ENCODE measurements around the gene B4GALT2. TPM values are rescaled to one million over a fixed set of nuclear protein-coding genes. Genes with fewer than 3 reads are reported as not detected.

B4GALT2 gene
- total and polyA plus RNA-seq, 2 donors = 7.3 to 10.3 TPM

- H3K4me1 ChIP-seq (ENCODE audit: control insufficient read depth in 2 of 2, insufficient read depth in 2 of 2, low read length in 2 of 2) = peaks cover 7 to 18% of the 10 kb centered on the region in 2 donors
- H3K36me3 ChIP-seq (ENCODE audit: control insufficient read depth in 2 of 2, insufficient read depth in 2 of 2, low read length in 1 of 2) = no peaks in the 10 kb centered on the region
- DNase-seq (ENCODE audit: low read depth in 6 of 9, low spot score in 9 of 9) = no peak
- no peaks in the 10 kb centered on the region for H3K9me3 ChIP-seq (ENCODE audit: control insufficient read depth in 2 of 2, insufficient read depth in 1 of 2, low read length in 1 of 2)
- peaks cover 0 to 8% of the 10 kb centered on the region in 2 donors for H3K27me3 ChIP-seq (ENCODE audit: control insufficient read depth in 2 of 2, insufficient read depth in 1 of 2, low read length in 1 of 2)
- H3K27ac ChIP-seq (ENCODE audit: low read depth in 1 of 2, low read length in 1 of 2) = no peak overlapping the region
- WGBS = 97% methylated on average over 9 of the region's 9 CpGs
- H3K4me3 ChIP-seq (ENCODE audit: low read length in 2 of 2) = no peak overlapping the region
These were observed 14.3 kb downstream of the B4GALT2 start for GRCh38 chr1:43993206-43993914.

DNA sequence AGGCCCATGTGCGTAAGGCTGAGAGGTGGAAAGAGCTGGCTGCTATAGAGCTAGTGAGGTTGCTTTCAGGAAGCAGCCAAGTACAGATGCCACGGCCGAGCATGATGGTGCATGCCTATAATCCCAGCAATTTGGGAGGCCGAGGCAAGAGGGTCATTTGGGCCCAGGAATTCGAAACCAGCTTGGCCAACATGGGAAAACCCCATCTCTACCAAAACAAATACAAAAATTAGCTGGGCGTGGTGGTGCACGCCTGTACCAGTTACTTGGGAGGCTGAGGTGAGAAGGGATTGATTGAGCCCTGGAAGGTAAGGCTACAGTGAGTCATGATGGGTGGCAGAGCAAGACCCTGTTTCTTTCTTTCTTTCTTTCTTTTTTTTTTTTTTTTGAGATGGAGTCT is 15.1 kb downstream of the B4GALT2 start:
- Histone ChIP-seq H3K27ac (ENCODE audit: low read depth in 1 of 2, low read length in 1 of 2) (no peak overlapping the region), H3K4me3 (ENCODE audit: low read length in 2 of 2) (no peak overlapping the region), H3K9me3 (ENCODE audit: control insufficient read depth in 2 of 2, insufficient read depth in 1 of 2, low read length in 1 of 2) (no peaks in the 10 kb centered on the region), H3K4me1 (ENCODE audit: control insufficient read depth in 2 of 2, insufficient read depth in 2 of 2, low read length in 2 of 2) (peaks cover 7 to 18% of the 10 kb centered on the region in 2 donors), H3K27me3 (ENCODE audit: control insufficient read depth in 2 of 2, insufficient read depth in 1 of 2, low read length in 1 of 2) (peaks cover 0 to 8% of the 10 kb centered on the region in 2 donors), H3K36me3 (ENCODE audit: control insufficient read depth in 2 of 2, insufficient read depth in 2 of 2, low read length in 1 of 2) (no peaks in the 10 kb centered on the region)
- WGBS = 93% methylated on average over 7 of the region's 7 CpGs
- DNase-seq (ENCODE audit: low read depth in 6 of 9, low spot score in 9 of 9) = no peak

- DNase-seq (ENCODE audit: low read depth in 6 of 9, low spot score in 9 of 9) = no peak
- WGBS = 89% methylated on average over 15 of the region's 15 CpGs
These were observed 16.1 kb downstream of the B4GALT2 start for GRCh38 chr1:43994794-43995790.

GRCh38 chr1:43995984-43996732 is 17.1 kb downstream of the B4GALT2 start:
- Histone ChIP-seq H3K27me3 (ENCODE audit: control insufficient read depth in 2 of 2, insufficient read depth in 1 of 2, low read length in 1 of 2) (peaks cover 0 to 2% of the 10 kb centered on the region in 2 donors), H3K27ac (ENCODE audit: low read depth in 1 of 2, low read length in 1 of 2) (no peak overlapping the region), H3K4me3 (ENCODE audit: low read length in 2 of 2) (no peak overlapping the region), H3K9me3 (ENCODE audit: control insufficient read depth in 2 of 2, insufficient read depth in 1 of 2, low read length in 1 of 2) (no peaks in the 10 kb centered on the region), H3K36me3 (ENCODE audit: control insufficient read depth in 2 of 2, insufficient read depth in 2 of 2, low read length in 1 of 2) (no peaks in the 10 kb centered on the region), H3K4me1 (ENCODE audit: control insufficient read depth in 2 of 2, insufficient read depth in 2 of 2, low read length in 2 of 2) (peaks cover 3 to 14% of the 10 kb centered on the region in 2 donors)
- DNase-seq (ENCODE audit: low read depth in 6 of 9, low spot score in 9 of 9) = no peak
- 97% methylated on average over 21 of the region's 21 CpGs for WGBS

More at GRCh38 chr1:43994794-43995790, 16.1 kb downstream of the B4GALT2 start:
- no peak overlapping the region for H3K4me3 ChIP-seq (ENCODE audit: low read length in 2 of 2)
- peaks cover 0 to 8% of the 10 kb centered on the region in 2 donors for H3K27me3 ChIP-seq (ENCODE audit: control insufficient read depth in 2 of 2, insufficient read depth in 1 of 2, low read length in 1 of 2)
- no peak overlapping the region for H3K27ac ChIP-seq (ENCODE audit: low read depth in 1 of 2, low read length in 1 of 2)
- H3K4me1 ChIP-seq (ENCODE audit: control insufficient read depth in 2 of 2, insufficient read depth in 2 of 2, low read length in 2 of 2) = peaks cover 7 to 18% of the 10 kb centered on the region in 2 donors
- no peaks in the 10 kb centered on the region for H3K36me3 ChIP-seq (ENCODE audit: control insufficient read depth in 2 of 2, insufficient read depth in 2 of 2, low read length in 1 of 2)
- no peaks in the 10 kb centered on the region for H3K9me3 ChIP-seq (ENCODE audit: control insufficient read depth in 2 of 2, insufficient read depth in 1 of 2, low read length in 1 of 2)

DNA sequence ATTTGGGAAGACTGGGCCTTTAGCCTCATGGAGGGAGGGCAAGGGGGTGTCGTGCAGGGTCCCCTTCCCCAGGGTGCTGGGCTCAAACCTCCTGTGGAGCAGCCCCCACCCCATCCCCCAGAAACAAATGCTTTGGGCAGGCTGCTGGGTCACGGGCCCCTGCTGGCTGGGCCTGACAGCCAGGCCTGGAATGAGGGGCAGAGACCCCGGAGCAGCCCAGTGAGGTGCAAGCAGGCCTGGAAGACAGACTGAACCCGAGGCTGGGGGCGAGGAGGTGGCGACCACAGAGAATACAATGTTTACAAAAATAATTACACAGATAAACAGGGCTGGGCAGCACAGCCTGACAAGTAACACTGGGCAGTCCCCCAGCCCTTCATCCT is 17.7 kb downstream of the B4GALT2 start:
- 97% methylated on average over 6 of the region's 6 CpGs for WGBS
- Histone ChIP-seq H3K27ac (ENCODE audit: low read depth in 1 of 2, low read length in 1 of 2) (no peak overlapping the region), H3K4me3 (ENCODE audit: low read length in 2 of 2) (no peak overlapping the region), H3K36me3 (ENCODE audit: control insufficient read depth in 2 of 2, insufficient read depth in 2 of 2, low read length in 1 of 2) (no peaks in the 10 kb centered on the region), H3K9me3 (ENCODE audit: control insufficient read depth in 2 of 2, insufficient read depth in 1 of 2, low read length in 1 of 2) (no peaks in the 10 kb centered on the region), H3K27me3 (ENCODE audit: control insufficient read depth in 2 of 2, insufficient read depth in 1 of 2, low read length in 1 of 2) (no peaks in the 10 kb centered on the region), H3K4me1 (ENCODE audit: control insufficient read depth in 2 of 2, insufficient read depth in 2 of 2, low read length in 2 of 2) (peaks cover 3 to 11% of the 10 kb centered on the region in 2 donors)
- no peak for DNase-seq (ENCODE audit: low read depth in 6 of 9, low spot score in 9 of 9)

DNA sequence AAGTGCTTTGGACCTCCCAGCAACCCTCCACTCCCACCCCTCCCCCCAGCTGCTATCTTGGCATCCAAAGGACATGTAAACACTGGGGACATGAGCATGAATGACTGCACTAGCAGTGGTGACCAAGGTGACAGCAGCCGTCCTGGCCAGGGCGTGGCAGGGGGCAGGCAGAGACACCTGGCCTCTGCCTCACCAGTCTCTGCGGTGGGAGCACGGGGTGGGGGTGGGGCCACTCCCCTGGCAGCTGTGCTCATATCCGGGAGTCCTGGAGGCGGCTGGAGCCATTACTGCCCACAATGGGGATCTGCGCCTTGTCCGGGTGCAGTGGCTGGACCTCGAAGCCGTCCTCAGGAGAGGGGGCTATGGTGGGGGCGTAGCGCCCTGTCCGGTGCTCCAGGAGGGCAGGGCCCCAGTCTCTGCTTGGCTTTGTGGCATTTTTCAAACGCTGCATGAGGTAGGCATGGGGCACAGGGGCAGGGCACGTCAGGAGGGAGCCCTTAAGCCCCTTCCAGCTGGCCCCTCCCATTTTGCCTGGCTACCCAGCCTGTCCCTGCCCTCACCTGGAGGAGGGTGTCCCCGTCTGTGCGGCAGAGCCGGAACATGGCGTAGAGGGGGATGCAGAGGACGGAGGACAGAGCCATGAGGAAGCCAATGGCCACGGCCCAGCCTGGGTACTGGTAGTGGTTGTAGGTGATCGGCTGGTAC is 18.4 kb downstream of the B4GALT2 start:
- Histone ChIP-seq H3K4me3 (ENCODE audit: low read length in 2 of 2) (no peak overlapping the region), H3K4me1 (ENCODE audit: control insufficient read depth in 2 of 2, insufficient read depth in 2 of 2, low read length in 2 of 2) (peaks cover under 1 to 3% of the 10 kb centered on the region in 2 donors), H3K36me3 (ENCODE audit: control insufficient read depth in 2 of 2, insufficient read depth in 2 of 2, low read length in 1 of 2) (no peaks in the 10 kb centered on the region), H3K9me3 (ENCODE audit: control insufficient read depth in 2 of 2, insufficient read depth in 1 of 2, low read length in 1 of 2) (no peaks in the 10 kb centered on the region), H3K27me3 (ENCODE audit: control insufficient read depth in 2 of 2, insufficient read depth in 1 of 2, low read length in 1 of 2) (no peaks in the 10 kb centered on the region), H3K27ac (ENCODE audit: low read depth in 1 of 2, low read length in 1 of 2) (no peak overlapping the region)
- 95% methylated on average over 22 of the region's 22 CpGs for WGBS
- no peak for DNase-seq (ENCODE audit: low read depth in 6 of 9, low spot score in 9 of 9)

GRCh38 chr1:43998000-43998378 is 19.0 kb downstream of the B4GALT2 start:
- 94% methylated on average over 11 of the region's 11 CpGs for WGBS
- Histone ChIP-seq H3K4me3 (ENCODE audit: low read length in 2 of 2) (no peak overlapping the region), H3K27me3 (ENCODE audit: control insufficient read depth in 2 of 2, insufficient read depth in 1 of 2, low read length in 1 of 2) (no peaks in the 10 kb centered on the region), H3K9me3 (ENCODE audit: control insufficient read depth in 2 of 2, insufficient read depth in 1 of 2, low read length in 1 of 2) (no peaks in the 10 kb centered on the region), H3K36me3 (ENCODE audit: control insufficient read depth in 2 of 2, insufficient read depth in 2 of 2, low read length in 1 of 2) (no peaks in the 10 kb centered on the region), H3K27ac (ENCODE audit: low read depth in 1 of 2, low read length in 1 of 2) (no peak overlapping the region), H3K4me1 (ENCODE audit: control insufficient read depth in 2 of 2, insufficient read depth in 2 of 2, low read length in 2 of 2) (no peaks in the 10 kb centered on the region)
- no peak for DNase-seq (ENCODE audit: low read depth in 6 of 9, low spot score in 9 of 9)

DNA sequence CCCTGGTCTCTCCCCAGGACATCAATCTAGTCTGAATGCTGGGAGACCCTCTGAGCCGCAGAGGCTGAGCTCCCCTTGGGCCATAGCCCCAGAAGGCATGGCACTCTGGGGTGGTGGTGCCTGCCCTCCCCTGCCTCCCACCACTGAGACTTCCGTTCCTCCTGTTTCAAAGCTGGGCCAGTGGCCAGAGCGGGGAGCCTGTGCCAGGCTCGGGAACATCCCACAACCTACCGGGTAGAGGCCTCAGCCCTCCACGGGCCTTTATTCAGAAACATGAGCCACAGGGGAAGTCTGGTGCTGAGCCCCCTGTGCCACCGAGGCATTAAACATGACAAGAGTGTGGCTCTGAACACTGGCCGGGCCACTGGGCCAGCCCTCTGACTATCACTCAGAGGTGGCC is 20.4 kb downstream of the B4GALT2 start:
- H3K9me3 ChIP-seq (ENCODE audit: control insufficient read depth in 2 of 2, insufficient read depth in 1 of 2, low read length in 1 of 2) = no peaks in the 10 kb centered on the region
- H3K36me3 ChIP-seq (ENCODE audit: control insufficient read depth in 2 of 2, insufficient read depth in 2 of 2, low read length in 1 of 2) = no peaks in the 10 kb centered on the region
- no peak overlapping the region for H3K4me3 ChIP-seq (ENCODE audit: low read length in 2 of 2)
- no peaks in the 10 kb centered on the region for H3K27me3 ChIP-seq (ENCODE audit: control insufficient read depth in 2 of 2, insufficient read depth in 1 of 2, low read length in 1 of 2)
- H3K4me1 ChIP-seq (ENCODE audit: control insufficient read depth in 2 of 2, insufficient read depth in 2 of 2, low read length in 2 of 2) = no peaks in the 10 kb centered on the region
- 94% methylated on average over 8 of the region's 8 CpGs for WGBS
- no peak for DNase-seq (ENCODE audit: low read depth in 6 of 9, low spot score in 9 of 9)
- no peak overlapping the region for H3K27ac ChIP-seq (ENCODE audit: low read depth in 1 of 2, low read length in 1 of 2)
